B cell (primary cell): ENCODE data around the gene PLCG1.

Source experiments
- EZH2 ChIP-seq: IDR thresholded peaks from 2 replicates; pipeline ENCODE4 v1.6.1; 2012; ENCODE audit warnings: borderline replicate concordance, low read depth, mild to moderate bottlenecking, moderate library complexity, low read length; ENCODE audit not compliant: insufficient read depth, poor library complexity, severe bottlenecking
- TF ChIP-seq, protein P1 (sequence below): fragments of 200-600 bp; IDR thresholded peaks from one replicate; pipeline ENCODE4 v1.8.0; 2022; ENCODE audit warnings: antibody characterized with exemption, mild to moderate bottlenecking

DNA sequence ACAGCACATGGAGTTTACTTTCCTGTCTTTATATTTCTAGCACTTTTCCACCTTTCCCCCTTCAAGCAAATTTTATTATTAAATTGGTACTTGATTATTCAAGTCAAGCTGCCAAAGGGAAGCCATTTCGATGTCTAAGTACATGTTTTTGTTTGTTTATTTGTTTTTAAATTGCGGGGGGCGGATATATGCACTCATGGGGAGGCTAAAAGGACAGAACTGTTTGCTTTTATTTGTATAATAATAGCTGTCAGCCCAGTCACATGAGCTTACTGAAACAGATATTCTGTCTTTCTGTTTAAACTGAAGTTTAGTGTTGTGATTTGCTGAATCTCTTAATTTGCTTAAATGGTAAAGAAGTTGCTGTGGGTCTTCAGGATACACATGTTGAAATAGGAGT, 49.6 kb upstream of the PLCG1 start:
- TF ChIP-seq, protein P1, sequence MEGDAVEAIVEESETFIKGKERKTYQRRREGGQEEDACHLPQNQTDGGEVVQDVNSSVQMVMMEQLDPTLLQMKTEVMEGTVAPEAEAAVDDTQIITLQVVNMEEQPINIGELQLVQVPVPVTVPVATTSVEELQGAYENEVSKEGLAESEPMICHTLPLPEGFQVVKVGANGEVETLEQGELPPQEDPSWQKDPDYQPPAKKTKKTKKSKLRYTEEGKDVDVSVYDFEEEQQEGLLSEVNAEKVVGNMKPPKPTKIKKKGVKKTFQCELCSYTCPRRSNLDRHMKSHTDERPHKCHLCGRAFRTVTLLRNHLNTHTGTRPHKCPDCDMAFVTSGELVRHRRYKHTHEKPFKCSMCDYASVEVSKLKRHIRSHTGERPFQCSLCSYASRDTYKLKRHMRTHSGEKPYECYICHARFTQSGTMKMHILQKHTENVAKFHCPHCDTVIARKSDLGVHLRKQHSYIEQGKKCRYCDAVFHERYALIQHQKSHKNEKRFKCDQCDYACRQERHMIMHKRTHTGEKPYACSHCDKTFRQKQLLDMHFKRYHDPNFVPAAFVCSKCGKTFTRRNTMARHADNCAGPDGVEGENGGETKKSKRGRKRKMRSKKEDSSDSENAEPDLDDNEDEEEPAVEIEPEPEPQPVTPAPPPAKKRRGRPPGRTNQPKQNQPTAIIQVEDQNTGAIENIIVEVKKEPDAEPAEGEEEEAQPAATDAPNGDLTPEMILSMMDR, result no peak
- TF ChIP-seq EZH2, result no peak
